Effector memory CD8-positive, alpha-beta T cell (primary cell): ENCODE data around the gene BABAM2.
A peak's percentile ranks its signal among the peaks of the same experiment; 100 is the strongest.

Experiments
- ATAC-seq: fragments of 150-1000 bp; cut with Tn5 transposase; replicated peaks from 2 replicates; pipeline ENCODE4 v1.10.0; 2021; ENCODE audit warnings: mild to moderate bottlenecking, moderate library complexity
- DNase-seq, 3 experiments: peaks; one replicate each; pipeline ENCODE4 v3.0.0; 2021
- H3K27ac Mint-ChIP-seq, 2 donors: one replicate each; pipeline ENCODE4 v1.8.0; 2022; ENCODE audit warnings: mild to moderate bottlenecking in 2 of 2, mixed read lengths in 2 of 2, moderate library complexity in 2 of 2
- H3K27me3 Mint-ChIP-seq, 2 donors: one replicate each; pipeline ENCODE4 v1.8.0; 2022; ENCODE audit warnings: mixed read lengths in 2 of 2
- H3K36me3 Mint-ChIP-seq: one replicate; pipeline ENCODE4 v1.8.0; 2022; ENCODE audit warnings: mild to moderate bottlenecking, moderate library complexity, mixed read lengths; ENCODE audit not compliant: insufficient read depth
- H3K4me1 Mint-ChIP-seq, 2 donors: one replicate each; pipeline ENCODE4 v1.8.0; 2022; ENCODE audit warnings: low read depth in 2 of 2, mixed read lengths in 2 of 2
- H3K4me3 Mint-ChIP-seq, 2 donors: one replicate each; pipeline ENCODE4 v1.8.0; 2022; ENCODE audit warnings: mild to moderate bottlenecking in 2 of 2, mixed read lengths in 2 of 2, moderate library complexity in 2 of 2
- H3K9me3 Mint-ChIP-seq, 2 donors: one replicate each; pipeline ENCODE4 v1.8.0; 2022; ENCODE audit warnings: mixed read lengths in 2 of 2

The BABAM2 gene

DNA sequence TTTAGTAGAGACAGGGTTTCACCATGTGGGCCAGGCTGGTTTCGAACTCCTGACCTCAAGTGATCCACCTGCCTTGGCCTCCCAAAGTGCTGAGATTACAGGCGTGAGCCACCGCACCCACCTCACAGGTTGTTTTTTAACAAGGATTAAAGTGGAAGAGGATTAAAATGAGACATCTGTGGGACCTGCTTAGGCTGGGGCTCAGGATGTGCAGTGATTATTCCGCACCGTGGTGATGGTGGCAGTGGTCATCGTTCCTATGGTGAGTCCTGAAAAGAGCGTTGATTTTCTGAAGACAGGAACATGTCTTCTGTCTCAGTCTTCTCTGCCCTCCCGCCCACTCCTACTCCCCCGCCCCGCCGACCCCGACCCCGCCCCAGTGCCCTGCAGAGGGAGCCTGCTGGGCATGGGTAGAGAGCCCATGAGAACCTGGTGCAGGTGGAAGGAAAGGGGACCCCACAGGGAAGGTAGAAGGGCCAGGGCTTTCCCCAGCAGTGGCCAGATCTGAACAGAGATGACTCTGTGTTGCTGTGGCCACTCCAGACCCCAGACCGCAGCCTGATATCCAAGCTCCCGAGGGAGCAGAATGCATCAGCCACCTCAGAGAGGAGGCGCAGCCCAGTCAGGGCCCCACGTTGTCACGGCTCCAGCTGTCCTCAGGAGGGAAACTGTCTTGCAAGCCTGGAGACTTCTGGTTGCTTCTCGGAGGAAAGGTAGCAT is 467.6 kb downstream of the BABAM2 start:
- Mint-ChIP-seq H3K36me3 (peaks cover 25% of the 10 kb centered on the region), H3K9me3 (no peaks in the 10 kb centered on the region), H3K27me3 (no peaks in the 10 kb centered on the region), H3K4me3 (peak overlapping the region; percentile 71 to 74), H3K27ac (peak overlapping the region; percentile 94 to 97), H3K4me1 (peaks cover 37 to 48% of the 10 kb centered on the region in 2 donors)
- DNase-seq (no peak), ATAC-seq (no peak)

GRCh38 chr2:28358668-28359201 is 468.2 kb downstream of the BABAM2 start:
- Mint-ChIP-seq H3K27ac (peak overlapping the region; percentile 94 to 97), H3K36me3 (peaks cover 25% of the 10 kb centered on the region), H3K4me3 (peak overlapping the region; percentile 71 to 74), H3K27me3 (no peaks in the 10 kb centered on the region), H3K4me1 (peaks cover 43 to 54% of the 10 kb centered on the region in 2 donors), H3K9me3 (no peaks in the 10 kb centered on the region)
- peak in 1 of 3 experiments; percentile 10 for DNase-seq
- ATAC-seq = no peak

GRCh38 chr2:28359222-28360057 is 468.9 kb downstream of the BABAM2 start:
- Mint-ChIP-seq H3K27me3 (no peaks in the 10 kb centered on the region), H3K9me3 (no peaks in the 10 kb centered on the region), H3K4me1 (peaks cover 49 to 60% of the 10 kb centered on the region in 2 donors), H3K36me3 (peaks cover 28% of the 10 kb centered on the region), H3K4me3 (peak overlapping the region; percentile 71 to 74), H3K27ac (peak overlapping the region; percentile 94 to 97)
- DNase-seq = peak; percentile 85 to 89 (median 88)
- peak; percentile 82 for ATAC-seq

DNA sequence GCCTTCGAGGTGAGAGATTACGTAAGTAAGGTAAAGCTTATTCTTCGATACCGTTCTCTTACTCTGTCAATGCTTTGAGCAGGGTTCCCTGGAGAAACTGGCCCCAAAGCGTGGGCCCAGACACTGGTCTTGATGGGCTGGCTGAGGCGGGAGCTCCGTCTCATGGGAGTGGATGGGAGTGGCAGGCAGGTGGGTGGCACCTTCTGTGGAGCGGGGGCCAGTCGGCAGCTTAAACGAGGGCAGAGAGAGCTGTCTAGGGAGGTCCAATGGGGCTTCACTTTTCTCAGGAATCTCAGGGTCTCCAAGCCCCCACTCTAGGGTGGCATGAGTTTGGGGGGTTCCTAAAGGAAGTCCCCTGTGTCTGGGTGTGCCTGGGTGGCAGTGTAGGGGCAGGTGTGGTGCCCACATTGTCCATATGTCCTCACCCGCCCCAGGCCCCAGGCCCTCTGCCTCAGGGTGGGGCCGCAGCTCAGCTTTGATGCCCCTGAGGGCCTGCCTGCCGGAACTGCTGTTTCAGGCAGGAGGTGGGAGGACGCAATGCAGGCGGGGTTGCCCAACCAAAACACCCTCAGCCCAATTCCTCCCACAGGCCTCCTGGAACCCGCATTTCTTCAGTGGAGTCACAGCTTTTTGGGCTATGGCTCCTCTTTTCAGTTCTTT is 469.7 kb downstream of the BABAM2 start:
- no peaks in the 10 kb centered on the region for H3K27me3 Mint-ChIP-seq
- DNase-seq = no peak
- ATAC-seq = no peak
- H3K4me1 Mint-ChIP-seq = peaks cover 56 to 68% of the 10 kb centered on the region in 2 donors
- H3K4me3 Mint-ChIP-seq = peak overlapping the region; percentile 71 to 74
- no peaks in the 10 kb centered on the region for H3K9me3 Mint-ChIP-seq
- H3K27ac Mint-ChIP-seq = peak overlapping the region; percentile 94 to 97
- H3K36me3 Mint-ChIP-seq = peaks cover 28% of the 10 kb centered on the region

GRCh38 chr2:28360718-28361293 is 470.3 kb downstream of the BABAM2 start:
- peak overlapping the region; percentile 94 to 97 for H3K27ac Mint-ChIP-seq
- peaks cover 54 to 69% of the 10 kb centered on the region in 2 donors for H3K4me1 Mint-ChIP-seq
- no peaks in the 10 kb centered on the region for H3K27me3 Mint-ChIP-seq
- H3K4me3 Mint-ChIP-seq = peak overlapping the region; percentile 54 to 74
- no peaks in the 10 kb centered on the region for H3K9me3 Mint-ChIP-seq
- no peak for ATAC-seq
- peaks cover 28% of the 10 kb centered on the region for H3K36me3 Mint-ChIP-seq
- no peak for DNase-seq

DNA sequence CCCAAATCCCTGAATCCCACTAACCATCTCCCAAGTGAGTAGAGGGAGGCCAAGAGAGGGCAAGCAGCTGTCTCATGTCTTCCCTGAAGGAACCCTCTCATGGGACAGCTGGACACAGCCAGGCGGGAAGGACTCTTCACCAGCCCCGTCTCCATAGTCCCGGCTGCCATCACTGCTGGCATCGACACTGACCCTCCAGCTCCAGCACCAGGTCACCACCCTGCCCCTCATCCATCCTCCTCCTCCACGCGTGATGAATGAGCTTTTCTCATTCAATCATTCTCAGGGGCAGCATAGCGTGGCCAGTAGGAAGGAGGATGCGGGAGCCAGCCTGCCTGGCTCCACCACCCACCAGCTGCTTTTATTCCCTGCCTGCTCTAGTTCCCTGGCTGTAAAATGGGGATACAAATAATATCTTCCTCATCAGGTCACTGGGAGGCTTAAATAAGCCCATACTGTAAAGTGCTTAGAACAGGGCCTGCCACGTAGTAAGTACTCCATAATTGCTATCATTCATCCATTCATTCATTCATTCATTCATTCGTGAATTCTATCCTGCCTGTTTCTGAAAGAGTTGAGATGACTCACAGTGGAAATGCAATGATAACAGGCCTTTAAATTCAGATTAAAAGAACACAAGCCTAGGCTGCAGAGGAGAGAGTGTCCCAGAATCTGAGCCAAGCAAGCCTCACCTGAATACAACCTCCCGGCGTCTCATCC is 471.6 kb downstream of the BABAM2 start:
- Mint-ChIP-seq H3K9me3 (no peaks in the 10 kb centered on the region), H3K4me1 (peaks cover 60 to 75% of the 10 kb centered on the region in 2 donors), H3K4me3 (peak overlapping the region in 1 of 2 donors; percentile 58), H3K27ac (peak overlapping the region; percentile 83 to 94), H3K36me3 (peaks cover 32% of the 10 kb centered on the region), H3K27me3 (no peaks in the 10 kb centered on the region)
- no peak for ATAC-seq
- no peak for DNase-seq

GRCh38 chr2:28362991-28363521 is 472.5 kb downstream of the BABAM2 start:
- no peaks in the 10 kb centered on the region for H3K27me3 Mint-ChIP-seq
- H3K4me1 Mint-ChIP-seq = peaks cover 67 to 80% of the 10 kb centered on the region in 2 donors
- H3K36me3 Mint-ChIP-seq = peaks cover 32% of the 10 kb centered on the region
- DNase-seq (no peak), ATAC-seq (no peak)
- H3K27ac Mint-ChIP-seq = peak overlapping the region; percentile 83 to 94
- H3K4me3 Mint-ChIP-seq = peak overlapping the region in 1 of 2 donors; percentile 46
- no peaks in the 10 kb centered on the region for H3K9me3 Mint-ChIP-seq

DNA sequence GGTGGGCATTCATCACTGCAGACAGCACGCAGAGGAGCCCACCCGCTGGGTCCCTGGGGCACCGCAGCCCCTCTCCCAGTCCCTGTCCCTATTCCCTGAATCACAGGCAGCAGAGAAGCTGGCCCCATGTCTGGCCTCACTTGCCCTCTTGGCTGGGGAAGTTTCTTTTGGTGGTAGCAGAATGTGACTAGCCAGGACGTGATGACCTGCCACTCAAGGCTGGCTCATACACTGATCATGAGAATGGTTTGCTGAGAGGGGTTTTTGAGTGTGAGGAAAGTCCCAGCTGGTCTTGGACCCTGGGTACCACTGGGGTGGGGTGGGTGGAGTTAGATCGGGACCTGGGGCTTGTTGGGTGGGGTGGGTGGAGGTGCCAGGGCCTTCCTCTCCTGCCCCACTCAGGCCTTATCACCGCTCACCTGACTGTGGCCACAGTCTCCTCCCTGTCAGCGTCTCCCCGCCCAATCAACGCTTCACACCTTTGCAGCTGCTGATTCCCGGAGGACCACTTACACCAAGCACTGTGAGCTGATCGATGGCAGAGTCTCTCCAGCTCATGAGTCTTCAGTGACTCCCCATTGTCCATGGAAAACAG is 473.3 kb downstream of the BABAM2 start:
- H3K4me1 Mint-ChIP-seq = peaks cover 69 to 80% of the 10 kb centered on the region in 2 donors
- H3K27me3 Mint-ChIP-seq = no peaks in the 10 kb centered on the region
- H3K4me3 Mint-ChIP-seq = peak overlapping the region in 1 of 2 donors; percentile 72
- ATAC-seq (no peak), DNase-seq (no peak)
- H3K36me3 Mint-ChIP-seq = peaks cover 30% of the 10 kb centered on the region
- no peaks in the 10 kb centered on the region for H3K9me3 Mint-ChIP-seq
- peak overlapping the region; percentile 83 to 95 for H3K27ac Mint-ChIP-seq

DNA sequence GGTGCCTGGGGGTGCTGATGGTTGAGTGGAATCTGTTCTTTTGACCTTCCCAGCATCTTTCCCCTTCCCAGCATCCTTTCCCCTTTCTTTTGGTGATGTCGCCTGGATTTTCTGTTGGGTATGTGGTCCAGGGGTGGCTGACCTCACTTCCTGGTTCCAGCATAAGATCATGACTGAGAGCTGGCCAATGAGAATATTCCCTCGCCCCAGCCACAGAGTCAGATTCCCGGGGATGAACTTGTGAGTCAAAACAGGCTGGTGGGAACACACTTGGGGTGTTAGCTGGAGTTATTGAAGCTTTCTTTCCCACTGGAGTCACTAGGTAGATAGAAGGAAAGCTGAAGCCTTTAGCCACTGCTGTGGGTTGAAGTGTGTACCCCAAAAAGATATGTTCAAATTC is 474.1 kb downstream of the BABAM2 start:
- peak overlapping the region; percentile 95 to 96 for H3K27ac Mint-ChIP-seq
- no peaks in the 10 kb centered on the region for H3K9me3 Mint-ChIP-seq
- H3K36me3 Mint-ChIP-seq = peaks cover 22% of the 10 kb centered on the region
- ATAC-seq (no peak), DNase-seq (no peak)
- no peaks in the 10 kb centered on the region for H3K27me3 Mint-ChIP-seq
- H3K4me1 Mint-ChIP-seq = peaks cover 64 to 76% of the 10 kb centered on the region in 2 donors
- H3K4me3 Mint-ChIP-seq = peak overlapping the region; percentile 51 to 72

DNA sequence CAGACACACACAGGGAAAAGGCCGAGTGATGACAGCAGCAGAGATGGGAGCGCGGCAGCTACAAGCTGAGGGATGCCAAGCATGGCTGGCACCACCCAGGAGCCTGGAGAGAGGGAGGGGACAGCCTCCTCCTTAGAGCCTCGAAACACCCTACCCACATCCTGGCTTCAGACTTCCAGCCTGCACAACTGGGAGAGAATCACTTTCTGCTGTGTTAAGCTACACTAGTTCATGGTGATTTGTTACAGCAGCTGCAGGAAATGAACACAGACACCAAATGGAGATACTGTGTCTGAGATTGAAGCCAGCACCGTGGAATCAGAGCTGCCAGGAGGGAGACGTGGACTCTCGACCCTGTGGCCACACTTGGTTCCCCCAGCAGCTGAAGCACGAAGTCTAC is 474.6 kb downstream of the BABAM2 start:
- Mint-ChIP-seq H3K36me3 (peaks cover 19% of the 10 kb centered on the region), H3K4me3 (peak overlapping the region; percentile 51 to 72), H3K27me3 (no peaks in the 10 kb centered on the region), H3K9me3 (no peaks in the 10 kb centered on the region), H3K4me1 (peaks cover 59 to 73% of the 10 kb centered on the region in 2 donors), H3K27ac (peak overlapping the region; percentile 95 to 96)
- no peak for DNase-seq
- ATAC-seq = no peak

DNA sequence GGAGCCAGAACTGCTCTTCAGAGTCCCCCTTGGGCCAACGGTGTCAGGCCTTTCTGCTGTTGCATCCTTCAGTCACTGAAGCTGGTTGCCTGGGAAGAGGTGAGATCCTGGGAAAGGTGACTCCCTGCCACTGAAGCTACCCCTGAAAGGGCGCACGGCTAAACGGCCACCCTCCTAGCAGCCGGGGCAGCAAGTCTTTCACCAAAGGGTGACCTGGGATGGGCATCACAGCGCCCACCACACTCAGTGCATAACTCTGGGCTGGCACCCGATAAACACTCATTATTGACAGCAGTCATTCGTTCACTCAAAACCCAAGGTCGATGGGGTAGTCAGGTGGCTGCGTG is 475.6 kb downstream of the BABAM2 start:
- peaks cover 12% of the 10 kb centered on the region for H3K36me3 Mint-ChIP-seq
- DNase-seq (no peak), ATAC-seq (no peak)
- H3K27me3 Mint-ChIP-seq = no peaks in the 10 kb centered on the region
- H3K27ac Mint-ChIP-seq = peak overlapping the region; percentile 95 to 96
- H3K4me3 Mint-ChIP-seq = peak overlapping the region; percentile 72 to 82
- no peaks in the 10 kb centered on the region for H3K9me3 Mint-ChIP-seq
- peaks cover 63 to 69% of the 10 kb centered on the region in 2 donors for H3K4me1 Mint-ChIP-seq
